GM19455 (cell line): ENCODE measurements around the gene COX5A.
"Not testable (repeated sequence)": the region's sequence is repeated elsewhere in the genome, so short reads cannot be mapped to it uniquely, and the experiment has no call there.

Experiments used
- ATAC-seq: cut with Tn5 transposase; IDR thresholded peaks from one replicate; pipeline ENCODE4 v1.9.1; 2021; ENCODE audit not compliant: unreplicated experiment

Gene COX5A

GRCh38 chr15:74955796-74956647 lies 18.1 kb upstream of the COX5A start:
- peak; percentile 47 for ATAC-seq

- no peak for ATAC-seq
Observed at GRCh38 chr15:74955017-74955416, 17.1 kb upstream of the COX5A start.

- no peak for ATAC-seq
Observed at GRCh38 chr15:74954515-74954914, 16.6 kb upstream of the COX5A start.

GRCh38 chr15:74951006-74951405 lies 13.1 kb upstream of the COX5A start:
- no peak for ATAC-seq

DNA sequence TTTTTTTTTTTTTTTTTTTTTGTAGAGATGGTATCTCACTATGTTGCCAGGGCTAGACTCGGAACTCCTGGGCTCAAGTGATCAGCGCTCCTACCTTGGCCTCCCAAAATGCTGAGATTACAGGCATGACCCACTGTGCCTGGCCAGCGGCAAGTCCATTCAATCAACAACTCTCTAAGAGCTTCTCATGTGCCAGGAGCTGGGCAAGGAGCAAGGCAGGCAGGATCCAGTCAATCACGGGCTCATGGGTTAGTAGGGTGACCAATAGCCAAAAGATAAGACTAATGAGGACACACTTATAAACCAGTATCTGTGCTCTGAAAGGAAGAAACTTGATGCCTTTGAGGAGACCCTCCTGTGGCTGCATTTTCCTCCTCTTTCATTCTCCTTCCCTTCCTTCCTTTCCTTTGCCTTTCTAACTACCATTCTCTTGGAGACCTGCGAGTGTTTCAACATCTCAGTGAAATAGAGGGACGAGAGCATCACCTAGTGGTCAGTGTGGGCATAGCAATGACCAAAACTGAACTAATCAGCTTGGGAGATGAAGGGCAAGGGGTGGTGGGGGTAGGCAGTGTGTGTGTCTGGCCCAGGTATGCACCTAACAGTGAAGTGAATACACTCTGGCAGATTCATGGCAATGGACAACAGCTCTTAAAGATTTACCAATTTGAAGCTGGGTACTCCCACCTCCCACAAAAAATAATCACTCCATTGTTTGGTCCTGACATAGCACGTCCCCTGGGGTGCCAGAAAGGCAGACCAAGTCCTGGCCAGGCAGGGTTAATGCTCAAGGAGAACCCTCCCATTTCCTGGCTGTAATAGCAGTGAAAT lies 12.4 kb upstream of the COX5A start:
- no peak for ATAC-seq

DNA sequence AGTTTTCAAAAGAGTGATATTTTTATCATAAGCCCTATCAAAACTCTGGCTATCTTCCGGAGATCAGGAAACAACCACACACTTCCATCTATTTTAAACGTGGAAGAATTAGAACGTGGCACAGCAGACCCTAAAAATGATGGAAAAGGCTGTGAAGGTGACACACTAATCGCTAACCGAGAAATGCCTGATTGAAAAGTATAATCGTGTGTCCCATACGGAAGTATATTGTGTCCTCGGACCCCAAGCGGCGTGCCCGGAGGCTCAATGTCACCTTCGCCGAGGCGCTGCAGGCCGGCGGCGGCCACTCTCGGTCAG lies 642 bp downstream of the COX5A start:
- no peak for ATAC-seq

DNA sequence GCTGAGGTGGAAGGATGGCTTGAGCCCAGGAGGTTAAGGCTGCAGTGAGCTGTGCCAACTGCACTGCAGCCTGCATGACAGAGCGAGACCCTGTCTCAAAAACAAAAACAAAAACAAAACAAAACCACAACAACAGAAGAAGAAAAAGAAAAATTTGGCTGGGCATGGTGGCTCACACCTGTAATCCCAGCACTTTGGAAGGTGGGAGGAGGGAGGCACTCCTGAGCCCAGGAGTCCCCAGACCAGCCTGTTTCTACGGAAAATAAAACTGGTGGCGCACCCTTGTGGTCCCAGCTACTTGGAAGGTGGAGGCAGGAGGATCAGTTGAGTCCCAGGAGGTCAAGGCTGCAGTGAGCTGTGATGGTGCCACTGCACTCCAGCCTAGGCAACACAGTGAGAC lies 2.7 kb downstream of the COX5A start:
- ATAC-seq: not testable (repeated sequence)

DNA sequence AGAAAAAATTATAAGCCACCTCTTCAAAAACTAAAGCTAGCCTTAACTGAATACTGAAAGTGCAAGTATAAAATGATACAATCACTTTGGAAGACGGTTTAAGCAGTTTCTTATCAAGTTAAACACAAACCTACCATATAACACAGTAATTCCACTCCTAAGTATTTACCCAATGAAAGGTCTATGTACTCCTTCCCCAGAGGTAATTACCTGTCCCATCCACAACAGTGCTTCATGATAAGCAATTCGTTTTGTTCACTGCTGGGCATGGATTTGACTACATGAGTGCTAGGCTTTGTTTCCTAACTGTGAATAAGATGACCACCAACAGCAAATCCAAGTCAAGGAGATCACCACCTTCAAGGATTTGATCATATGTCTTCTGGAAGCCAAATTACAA lies 4.3 kb downstream of the COX5A start:
- ATAC-seq: no peak

DNA sequence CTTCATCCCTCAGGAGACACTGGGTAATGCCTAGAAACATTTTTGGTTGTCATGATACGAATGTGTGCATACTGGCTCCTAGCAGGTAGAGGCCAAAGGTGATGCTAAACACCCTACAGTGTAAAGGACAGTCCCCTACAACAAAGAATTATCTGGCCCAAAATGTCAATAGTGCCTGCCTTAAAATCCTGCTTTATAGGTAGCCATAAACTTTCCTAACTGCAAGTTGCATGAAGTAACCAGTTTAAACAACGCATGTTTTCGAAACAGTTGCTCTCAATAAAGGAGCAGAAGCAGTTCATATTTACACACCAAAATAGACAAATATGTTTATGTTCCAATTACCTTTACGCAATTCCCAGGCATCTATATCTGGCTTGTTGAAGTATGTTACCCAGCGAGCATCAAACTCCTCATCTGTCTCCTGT lies 9.1 kb downstream of the COX5A start:
- ATAC-seq: no peak

DNA sequence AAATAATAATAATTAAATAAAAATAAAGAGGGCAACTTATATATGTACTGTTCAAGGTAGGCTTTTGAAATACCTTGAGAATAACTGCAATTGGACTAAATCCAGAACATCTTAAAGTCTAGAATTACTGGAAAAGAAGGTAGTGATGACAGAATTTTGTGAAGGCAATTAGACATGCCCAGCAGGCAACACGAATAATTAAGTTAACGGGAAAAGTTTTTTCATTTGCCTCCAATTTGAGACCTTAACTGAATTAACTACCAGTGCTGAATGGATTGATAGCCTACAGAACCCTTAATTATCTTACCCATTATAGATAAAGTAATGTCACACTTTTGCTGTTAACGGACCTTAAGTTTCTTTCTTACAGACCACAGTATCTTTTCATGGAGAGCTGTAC lies 13.3 kb downstream of the COX5A start:
- no peak for ATAC-seq

- no peak for ATAC-seq
Observed at GRCh38 chr15:74920456-74920855, 17.4 kb downstream of the COX5A start.

- no peak for ATAC-seq
Observed at GRCh38 chr15:74917676-74918075, 20.2 kb downstream of the COX5A start.

DNA sequence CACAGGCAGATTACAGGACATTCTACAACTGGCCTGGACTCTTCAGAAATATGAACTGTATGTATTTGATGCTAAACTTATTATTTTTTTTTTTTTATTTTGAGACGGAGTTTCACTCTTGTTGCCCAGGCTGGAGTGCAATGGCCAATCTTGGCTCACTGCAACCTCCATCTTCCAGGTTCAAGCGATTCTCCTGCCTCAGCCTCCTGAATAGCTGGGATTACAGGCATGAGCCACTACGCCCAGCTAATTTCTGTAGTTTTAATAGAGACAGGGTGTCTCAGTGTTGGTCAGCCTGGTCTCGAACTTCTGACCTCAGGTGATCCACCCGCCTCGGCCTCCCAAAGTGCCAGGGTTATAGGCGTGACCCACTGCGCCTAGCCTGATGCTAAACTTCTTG lies 24.1 kb downstream of the COX5A start:
- not testable (repeated sequence) for ATAC-seq

- no peak for ATAC-seq
Observed at GRCh38 chr15:74913041-74913440, 24.8 kb downstream of the COX5A start.

DNA sequence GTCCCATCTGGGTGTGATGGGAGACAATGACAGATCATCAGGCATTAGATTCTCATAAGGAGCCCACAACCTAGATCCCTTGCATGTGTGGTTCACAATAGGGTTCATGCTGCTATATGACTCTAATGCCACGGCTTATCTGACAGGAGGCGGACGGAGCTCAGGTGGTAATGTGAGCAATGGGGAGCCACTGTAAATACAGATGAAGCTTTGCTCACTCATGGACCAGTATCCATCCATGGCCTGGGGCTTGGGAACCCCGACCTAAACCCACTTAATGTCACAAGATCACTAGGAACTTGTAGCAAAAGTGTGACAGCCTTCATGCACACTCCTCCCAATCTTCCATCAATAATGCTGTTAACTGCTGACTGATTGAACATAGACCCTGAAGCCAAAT lies 29.2 kb downstream of the COX5A start:
- no peak for ATAC-seq

DNA sequence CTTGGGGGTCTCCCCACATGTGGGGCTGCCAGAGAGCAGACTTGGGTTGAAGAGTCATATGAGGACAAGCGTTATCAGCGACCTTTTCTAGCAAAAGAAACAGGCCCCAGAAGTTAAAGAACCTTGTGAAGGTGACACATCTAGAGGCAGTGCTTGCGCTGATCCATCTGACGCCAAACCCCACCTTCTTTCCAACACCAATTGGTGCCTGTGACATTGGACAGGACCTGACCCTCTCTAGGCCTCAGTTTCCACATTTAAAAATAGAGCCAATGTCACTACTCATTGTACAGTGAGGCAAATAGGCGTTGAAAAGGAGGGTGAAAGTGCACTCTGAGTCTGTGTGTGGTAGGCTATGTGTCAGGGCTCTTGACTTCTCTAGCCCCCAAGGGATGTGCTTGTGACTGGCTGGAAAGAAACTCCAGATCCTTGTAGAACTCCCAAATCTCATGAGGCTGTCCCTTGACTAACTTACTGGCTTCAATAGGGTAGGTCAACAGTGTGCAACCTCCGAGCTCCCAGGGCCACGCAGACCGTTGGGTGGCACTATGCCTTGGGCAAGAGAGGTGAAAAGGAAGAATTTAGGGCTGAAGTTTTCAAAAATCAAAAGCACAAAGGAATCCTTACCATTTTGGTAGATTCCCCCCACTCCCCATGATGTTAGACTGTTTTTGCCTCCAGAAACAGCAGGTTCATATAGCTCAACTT lies 30.6 kb downstream of the COX5A start:
- no peak for ATAC-seq

DNA sequence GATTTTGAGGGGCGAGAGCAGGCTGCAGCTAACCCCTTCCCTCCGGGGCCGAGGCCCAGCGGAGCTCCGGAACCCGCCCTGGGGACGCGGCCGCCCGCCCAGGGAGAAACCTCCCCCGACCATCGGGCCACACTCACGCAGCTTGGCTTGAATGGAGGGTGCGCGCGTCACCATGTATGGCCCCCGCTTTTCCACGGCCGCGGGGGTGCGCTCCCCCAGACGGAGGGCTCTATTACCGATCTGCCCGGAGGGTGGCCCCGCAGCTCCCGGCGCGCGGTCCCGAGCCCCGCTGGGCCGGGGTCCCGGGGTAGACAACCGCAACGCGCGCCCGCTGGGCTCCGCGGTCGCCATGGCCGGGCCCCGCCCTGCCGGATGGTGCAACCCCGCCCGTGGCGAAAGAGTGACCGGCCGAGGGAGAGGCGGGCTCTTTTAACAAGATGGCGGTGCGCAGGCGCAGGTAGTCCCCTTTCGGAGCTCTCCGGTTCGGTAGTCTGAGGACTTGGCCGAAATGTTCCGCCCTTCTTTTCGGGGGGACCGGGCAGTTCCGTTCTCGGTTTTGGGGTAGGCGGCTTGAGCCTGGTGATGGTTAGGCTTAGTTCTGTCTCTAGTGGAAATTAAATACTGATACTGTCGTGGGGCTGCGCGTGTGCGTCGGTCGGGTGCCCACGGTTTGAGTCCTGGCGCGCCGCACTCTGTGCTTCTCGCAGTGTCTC lies 31.3 kb downstream of the COX5A start, which contains the start of gene FAM219B:
Gene FAM219B, minus strand, starts transcription at position 402 of the 713 bp plus-strand sequence. Its CDS starts 51 bp downstream, at position 351.
- ATAC-seq: peak; percentile 82

DNA sequence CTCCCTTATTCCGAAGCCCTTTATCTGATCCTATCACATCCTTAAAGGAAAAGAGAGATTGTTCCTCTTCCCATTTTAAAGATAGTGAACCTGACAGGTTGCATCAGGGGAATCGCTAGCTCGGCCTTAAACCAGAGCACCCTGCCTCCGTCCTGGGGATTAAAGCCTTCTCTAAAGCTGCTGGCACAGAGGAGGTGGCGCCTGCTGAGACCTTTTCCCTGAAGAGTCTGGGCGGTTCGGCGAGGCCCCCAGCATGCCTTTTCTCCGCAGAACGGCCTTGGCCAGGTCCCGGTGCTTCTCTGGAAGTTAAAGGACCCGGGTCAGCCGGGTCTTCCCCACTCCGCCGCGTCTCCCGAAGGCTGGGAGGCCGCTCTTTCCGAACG lies 31.8 kb downstream of the COX5A start:
- ATAC-seq: peak; percentile 9

DNA sequence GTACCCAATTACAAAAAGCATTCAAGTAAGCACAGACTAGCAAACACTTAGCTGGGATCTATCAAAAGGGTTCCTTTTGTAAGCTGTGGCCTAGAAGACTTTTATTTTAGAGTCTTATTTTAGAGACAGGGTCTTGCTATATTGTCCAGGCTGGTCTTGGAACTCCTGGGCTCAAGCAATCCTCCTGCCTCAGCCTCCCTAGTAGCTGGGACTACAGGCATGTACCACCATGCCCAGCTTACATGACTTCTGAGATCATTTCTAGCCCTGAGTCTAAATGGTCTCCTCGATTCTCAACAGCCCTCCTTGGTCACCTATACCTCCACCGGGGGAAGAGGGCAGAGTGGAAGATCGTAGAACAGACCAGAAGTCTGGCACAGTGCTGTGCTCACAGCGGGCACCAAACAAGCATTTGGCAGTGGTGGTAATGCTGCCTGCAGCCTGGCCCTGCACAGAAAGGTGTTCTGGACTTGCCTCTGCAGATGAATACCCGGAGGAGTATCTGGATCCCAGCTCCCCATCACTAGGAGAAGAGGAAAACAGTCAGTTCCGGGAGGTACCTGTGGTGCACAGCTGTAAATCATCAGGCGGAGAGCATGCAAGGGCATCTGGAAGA lies 33.6 kb downstream of the COX5A start:
- no peak for ATAC-seq

- ATAC-seq: no peak
Observed at GRCh38 chr15:74903676-74904075, 34.2 kb downstream of the COX5A start.
